Measurements from ENCODE around the gene URM1. TPM values are rescaled to one million over a fixed set of nuclear protein-coding genes. Genes with fewer than 3 reads are reported as not detected.

URM1 gene
- total RNA-seq, 1 experiment from 2014 or later = 46.6 TPM

- no peak overlapping the region for H3K14ac ChIP-seq (ENCODE audit: insufficient read depth, low read length)
- H3K9ac ChIP-seq (ENCODE audit: extremely low read depth, insufficient read length, low read length) = no peak overlapping the region
- no peak overlapping the region for H3K4me2 ChIP-seq (ENCODE audit: insufficient read depth, insufficient read length, low read length)
- H3K4ac ChIP-seq (ENCODE audit: low read depth, low read length) = no peak overlapping the region
- H3K79me1 ChIP-seq (ENCODE audit: insufficient read depth, low read depth, low read length, poor library complexity, severe bottlenecking) = no peaks in the 10 kb centered on the region
- no peaks in the 10 kb centered on the region for H4K20me1 ChIP-seq (ENCODE audit: control insufficient read depth, insufficient read depth, insufficient read length)
- TF ChIP-seq, protein P1, sequence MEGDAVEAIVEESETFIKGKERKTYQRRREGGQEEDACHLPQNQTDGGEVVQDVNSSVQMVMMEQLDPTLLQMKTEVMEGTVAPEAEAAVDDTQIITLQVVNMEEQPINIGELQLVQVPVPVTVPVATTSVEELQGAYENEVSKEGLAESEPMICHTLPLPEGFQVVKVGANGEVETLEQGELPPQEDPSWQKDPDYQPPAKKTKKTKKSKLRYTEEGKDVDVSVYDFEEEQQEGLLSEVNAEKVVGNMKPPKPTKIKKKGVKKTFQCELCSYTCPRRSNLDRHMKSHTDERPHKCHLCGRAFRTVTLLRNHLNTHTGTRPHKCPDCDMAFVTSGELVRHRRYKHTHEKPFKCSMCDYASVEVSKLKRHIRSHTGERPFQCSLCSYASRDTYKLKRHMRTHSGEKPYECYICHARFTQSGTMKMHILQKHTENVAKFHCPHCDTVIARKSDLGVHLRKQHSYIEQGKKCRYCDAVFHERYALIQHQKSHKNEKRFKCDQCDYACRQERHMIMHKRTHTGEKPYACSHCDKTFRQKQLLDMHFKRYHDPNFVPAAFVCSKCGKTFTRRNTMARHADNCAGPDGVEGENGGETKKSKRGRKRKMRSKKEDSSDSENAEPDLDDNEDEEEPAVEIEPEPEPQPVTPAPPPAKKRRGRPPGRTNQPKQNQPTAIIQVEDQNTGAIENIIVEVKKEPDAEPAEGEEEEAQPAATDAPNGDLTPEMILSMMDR (conservative IDR thresholded peaks at IDR 0.05) = no peak
- no peak overlapping the region for H3K18ac ChIP-seq (ENCODE audit: insufficient read length, low read depth, low read length)
- no peak overlapping the region for H2BK120ac ChIP-seq (ENCODE audit: low read depth, low read length, poor library complexity, severe bottlenecking)
- H3K23me2 ChIP-seq (ENCODE audit: insufficient read length, low read depth, low read length, poor library complexity, severe bottlenecking) = peaks cover 6% of the 10 kb centered on the region
- Mint-ChIP-seq H3K9me3 (peaks cover under 1 to 3% of the 10 kb centered on the region in 2 experiments; a peak in 2 of 5 replicates), H3K4me3 (peak overlapping the region in 1 of 2 experiments; percentile 49; a peak in 2 of 5 replicates), H3K36me3 (ENCODE audit: insufficient read depth in 1 of 3, low read depth in 3 of 3) (0 out of 7 replicates have a peak, but pooled peaks cover 0 to 2% (median 0%) of the 10 kb centered on the region in 3 experiments), H3K4me1 (peaks cover 27% of the 10 kb centered on the region in 2 experiments), H3K27me3 (ENCODE audit: low read depth) (peaks cover 97% of the 10 kb centered on the region), H3K27ac (no peak overlapping the region; a peak in 3 of 7 replicates)
- H4K91ac ChIP-seq (ENCODE audit: insufficient read length, low read depth, low read length) = no peak overlapping the region
- H3K27ac ChIP-seq (ENCODE audit: insufficient read length, low read depth, low read length) = no peak overlapping the region
- no peaks in the 10 kb centered on the region for H3K9me3 ChIP-seq (ENCODE audit: control insufficient read depth, low read depth, low read length)
- no peak overlapping the region for H2BK12ac ChIP-seq (ENCODE audit: insufficient read length, low read depth, low read length)
- peak; percentile 75 for DNase-seq
- no peak overlapping the region for H3K56ac ChIP-seq (ENCODE audit: insufficient read length, low read depth, low read length)
- no peak overlapping the region for H2BK20ac ChIP-seq (ENCODE audit: low read depth, low read length, poor library complexity, severe bottlenecking)
- H3K79me2 ChIP-seq (ENCODE audit: insufficient read depth, low read length) = no peaks in the 10 kb centered on the region
- no peak overlapping the region for H2AK5ac ChIP-seq (ENCODE audit: insufficient read length, low read length)
- no peak overlapping the region for H4K8ac ChIP-seq (replicated peaks; ENCODE audit: insufficient read length, low read depth, low read length)
- H3K23ac ChIP-seq (ENCODE audit: insufficient read length, low read depth, low read length) = no peak overlapping the region
- peaks cover 76% of the 10 kb centered on the region for H3K27me3 ChIP-seq (ENCODE audit: insufficient read depth, low read length)
- no peaks in the 10 kb centered on the region for H3K4me1 ChIP-seq (ENCODE audit: insufficient read depth, low read length)
- WGBS (ENCODE audit: extremely low coverage, insufficient read length, low lambda C conversion rate) = no CpG with 5 or more reads among the region's 19 CpGs
- H3T11ph ChIP-seq (ENCODE audit: low read length) = no peak overlapping the region
- no peak overlapping the region for H2BK15ac ChIP-seq (ENCODE audit: low read depth, low read length)
- H2AFZ ChIP-seq (ENCODE audit: low read length) = no peak overlapping the region
- H2BK5ac ChIP-seq (ENCODE audit: insufficient read length, low read length) = no peak overlapping the region
- no peak overlapping the region for H4K5ac ChIP-seq (ENCODE audit: insufficient read length, low read depth, low read length)
These were observed 25.9 kb downstream of the URM1 start for GRCh38 chr9:128396970-128397613.

All from H9 (cell line).